HG02759 (cell line): ENCODE measurements around the gene CBFA2T2.
"Not testable (repeated sequence)": the region's sequence is repeated elsewhere in the genome, so short reads cannot be mapped to it uniquely, and the experiment has no call there.

Source experiments
- ATAC-seq: cut with Tn5 transposase; IDR thresholded peaks from one replicate; pipeline ENCODE4 v1.9.1; 2021; ENCODE audit warnings: mild to moderate bottlenecking, moderate library complexity; ENCODE audit not compliant: unreplicated experiment

The CBFA2T2 gene

GRCh38 chr20:33541797-33542196, 51.9 kb downstream of the CBFA2T2 start:
- ATAC-seq = no peak

DNA sequence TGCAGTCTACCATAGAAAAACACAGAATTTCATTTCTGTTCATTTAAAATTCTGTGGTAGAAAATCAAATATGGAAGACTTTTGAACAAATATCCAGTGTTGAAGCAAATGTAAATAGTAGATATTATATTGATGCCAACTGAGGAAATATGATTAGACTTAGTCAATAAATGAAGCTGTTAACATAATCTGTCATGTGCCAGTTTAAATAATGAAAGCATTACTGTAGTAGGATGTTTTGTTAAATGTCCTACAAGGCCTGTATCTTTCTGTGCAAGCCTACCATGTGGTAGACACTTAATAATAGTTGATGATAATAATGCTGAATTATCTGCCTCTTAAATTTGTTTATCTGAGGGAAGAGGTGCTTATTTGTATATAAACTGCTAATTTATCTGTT, 55.9 kb downstream of the CBFA2T2 start:
- no peak for ATAC-seq

DNA sequence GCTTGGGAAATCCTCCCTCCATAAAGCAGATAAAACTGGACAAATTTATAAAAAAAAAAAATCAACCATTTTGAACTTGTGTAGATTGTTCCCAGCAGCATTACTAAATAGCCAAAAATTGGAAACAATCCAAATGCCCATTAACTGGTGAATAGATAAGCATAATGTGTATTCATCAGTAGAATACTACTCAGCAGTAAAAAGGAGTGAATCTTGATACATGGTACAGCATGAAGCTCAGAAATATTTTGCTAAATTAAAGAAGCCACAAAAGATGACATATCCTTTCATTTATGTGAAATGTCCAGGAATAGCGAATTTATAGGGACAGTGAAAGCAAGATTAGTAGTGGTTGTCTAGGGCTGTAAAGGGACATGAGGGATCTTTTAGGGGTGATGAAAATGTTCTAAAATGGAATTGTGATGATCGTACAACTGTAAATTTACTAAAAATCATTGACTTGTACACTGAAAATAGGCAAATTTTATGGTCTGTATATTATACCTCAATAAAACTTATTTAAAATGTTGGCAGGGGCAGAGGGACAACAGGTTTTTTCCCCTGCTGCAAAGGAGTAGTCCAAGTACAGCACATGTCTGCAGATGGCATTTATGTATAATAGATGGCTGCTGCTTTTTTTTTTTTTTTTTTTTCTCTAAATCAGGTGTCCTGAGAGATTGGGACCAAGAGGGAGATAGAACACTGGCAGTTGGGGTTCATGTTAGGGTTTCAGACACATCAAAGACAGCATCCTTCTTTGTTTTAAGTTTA, 59.5 kb downstream of the CBFA2T2 start:
- no peak for ATAC-seq

- no peak for ATAC-seq
Observed at GRCh38 chr20:33551778-33552177, 61.9 kb downstream of the CBFA2T2 start.

- no peak for ATAC-seq
Observed at GRCh38 chr20:33552519-33552918, 62.6 kb downstream of the CBFA2T2 start.

DNA sequence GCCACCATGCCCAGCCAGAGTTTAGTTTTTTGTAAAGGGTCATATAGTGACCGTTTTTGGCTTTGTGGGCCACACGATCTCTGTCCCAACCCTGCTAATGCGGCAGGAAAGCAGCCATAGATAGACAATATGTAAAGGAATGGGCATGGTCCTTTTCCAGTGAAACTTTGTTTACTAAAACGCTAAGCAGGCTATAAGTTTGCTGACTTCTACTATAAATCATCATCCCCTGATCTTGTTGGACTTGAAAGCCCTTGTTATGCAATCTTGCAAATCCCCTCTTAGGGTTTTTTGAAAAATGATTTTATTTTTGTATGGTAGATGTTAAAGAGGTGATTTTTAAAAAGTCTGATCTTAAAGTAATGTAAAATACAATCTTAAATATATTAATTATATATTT, 63.6 kb downstream of the CBFA2T2 start:
- ATAC-seq = no peak

GRCh38 chr20:33554914-33555420, 65.1 kb downstream of the CBFA2T2 start:
- peak; percentile 84 for ATAC-seq

DNA sequence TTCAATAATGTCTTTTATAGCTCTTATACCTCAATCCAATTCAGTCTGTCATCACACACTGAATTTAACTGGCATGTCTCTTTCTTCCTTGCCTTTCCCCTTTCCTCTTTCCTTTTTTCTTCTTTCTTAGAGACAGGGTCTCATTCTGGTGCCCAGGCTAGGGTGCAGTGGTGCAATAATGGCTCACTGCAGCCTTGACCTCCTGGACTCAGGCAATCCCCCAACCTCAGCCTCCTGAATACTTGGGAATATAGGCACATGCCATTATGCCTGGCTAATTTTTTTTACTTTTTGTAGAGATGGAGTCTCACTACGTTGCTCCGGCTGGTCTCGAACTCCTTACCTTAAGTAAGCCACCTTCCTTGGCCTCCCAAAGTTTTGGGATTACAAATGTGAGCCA, 65.9 kb downstream of the CBFA2T2 start:
- no peak for ATAC-seq

DNA sequence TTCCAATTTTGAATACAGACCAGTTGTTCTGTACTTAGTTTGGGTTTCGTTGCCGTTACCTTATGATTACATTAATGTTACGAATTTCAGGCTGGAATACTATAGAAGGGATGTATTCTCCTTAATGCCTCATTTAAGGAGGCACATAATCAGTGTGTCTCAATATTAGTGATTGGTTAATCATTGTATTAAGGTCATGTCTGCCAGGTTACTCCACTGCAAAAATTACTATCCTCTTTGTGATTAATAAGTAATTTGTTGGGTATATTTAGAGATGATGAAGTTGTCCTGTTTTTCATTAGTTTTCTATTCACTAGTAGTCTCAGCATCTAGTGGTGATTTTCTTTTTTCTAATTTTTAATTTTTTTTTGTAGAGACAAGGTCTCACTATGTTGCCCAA, 66.3 kb downstream of the CBFA2T2 start:
- ATAC-seq = no peak

DNA sequence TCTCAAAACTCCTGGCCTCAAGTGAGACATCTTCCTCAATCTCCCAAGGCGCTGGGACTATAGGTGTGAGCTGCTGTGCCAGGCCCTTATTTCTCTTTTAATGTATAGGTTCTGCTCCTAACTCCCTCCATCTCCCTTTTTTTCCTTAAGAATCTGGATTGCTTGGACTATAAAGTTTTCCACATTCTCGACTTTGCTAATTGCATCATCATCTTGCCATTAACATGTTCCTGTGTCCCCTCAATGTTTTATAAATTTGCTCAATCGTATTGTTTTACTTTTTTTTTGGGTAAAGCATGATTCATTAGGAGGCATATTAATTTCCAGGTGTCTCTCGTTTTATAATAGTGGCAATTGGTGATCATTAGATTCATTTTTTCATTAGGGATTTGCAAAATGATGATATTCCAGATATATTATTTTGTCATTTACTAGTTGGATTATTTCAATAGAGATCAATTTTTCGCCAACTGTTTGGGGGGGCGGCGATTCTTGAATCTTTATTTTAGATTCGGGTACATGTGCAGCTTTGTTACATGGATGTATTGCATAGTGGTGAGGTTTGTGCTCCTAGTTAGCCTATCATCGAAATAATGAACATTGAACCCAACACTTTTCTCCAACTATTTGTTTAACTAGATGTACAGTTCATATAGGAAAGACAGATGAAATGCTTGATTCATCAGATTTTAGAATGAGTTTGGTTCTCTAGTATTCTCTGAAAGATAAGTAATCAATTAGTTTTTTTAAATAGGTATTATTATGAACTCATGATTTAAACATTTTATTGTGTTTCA, 68.7 kb downstream of the CBFA2T2 start:
- no peak for ATAC-seq

GRCh38 chr20:33559212-33559611, 69.3 kb downstream of the CBFA2T2 start:
- no peak for ATAC-seq

DNA sequence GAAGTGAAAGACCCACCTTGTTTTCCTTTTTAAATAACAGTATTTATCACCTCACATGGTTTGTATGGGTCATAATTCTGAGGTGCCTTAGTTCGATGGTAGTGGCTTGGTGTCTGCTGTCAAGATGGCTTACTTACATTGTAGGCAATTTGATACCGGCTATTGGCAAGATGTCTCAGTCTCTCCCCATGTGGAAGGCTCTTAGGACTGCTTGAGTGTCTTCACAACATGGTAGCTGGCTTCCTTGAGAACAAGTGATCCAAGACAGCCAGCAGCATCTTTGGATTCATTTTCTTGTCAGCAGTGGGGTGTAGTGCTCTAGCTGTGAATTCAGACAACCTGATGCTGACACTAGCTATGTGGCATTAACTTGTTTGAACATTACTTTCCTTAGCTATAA, 70.1 kb downstream of the CBFA2T2 start:
- no peak for ATAC-seq

GRCh38 chr20:33561053-33561452, 71.2 kb downstream of the CBFA2T2 start:
- not testable (repeated sequence) for ATAC-seq

- no peak for ATAC-seq
Observed at GRCh38 chr20:33561692-33562601, 72.1 kb downstream of the CBFA2T2 start.

- ATAC-seq = no peak
Observed at GRCh38 chr20:33563788-33564187, 73.9 kb downstream of the CBFA2T2 start.

DNA sequence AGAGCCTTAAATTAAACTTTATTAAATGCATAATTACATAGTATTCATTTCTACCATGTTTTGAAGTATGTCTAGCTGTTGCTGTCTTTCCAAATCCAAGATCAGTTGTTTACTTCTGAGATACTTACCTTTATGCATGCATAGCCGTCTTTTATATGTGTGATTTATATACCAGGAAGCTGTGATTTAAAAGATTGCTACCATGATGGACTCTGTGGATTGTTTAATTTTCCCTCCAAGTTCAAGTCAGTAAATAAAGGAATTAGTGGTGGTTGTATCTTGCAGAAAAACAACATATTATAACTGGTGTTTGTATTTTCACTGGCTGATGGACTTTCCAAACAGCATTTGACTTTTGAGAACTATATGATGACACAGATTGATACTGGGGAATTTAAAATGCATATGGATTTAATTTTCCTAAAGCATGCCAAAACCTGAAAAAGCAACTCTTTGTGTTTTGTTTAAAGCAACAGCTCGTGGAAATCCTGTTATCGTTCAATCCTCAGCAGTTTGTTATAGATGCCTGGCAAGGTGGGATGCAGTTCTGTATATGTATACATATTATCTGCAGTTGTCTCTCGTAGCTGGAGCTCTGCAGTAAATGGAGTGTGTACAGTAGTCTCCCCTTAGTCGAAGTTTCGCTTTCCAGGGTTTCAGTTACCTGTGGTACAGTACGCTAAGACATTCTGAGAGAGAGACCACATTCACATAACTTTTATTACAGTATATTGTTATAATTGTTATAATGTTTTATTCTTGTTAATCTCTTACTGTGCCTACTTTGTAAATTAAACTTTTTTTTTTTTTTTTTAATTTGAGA, 77.1 kb downstream of the CBFA2T2 start:
- no peak for ATAC-seq

GRCh38 chr20:33567949-33568348, 78.1 kb downstream of the CBFA2T2 start:
- ATAC-seq = no peak

- no peak for ATAC-seq
Observed at GRCh38 chr20:33568378-33568777, 78.5 kb downstream of the CBFA2T2 start.

DNA sequence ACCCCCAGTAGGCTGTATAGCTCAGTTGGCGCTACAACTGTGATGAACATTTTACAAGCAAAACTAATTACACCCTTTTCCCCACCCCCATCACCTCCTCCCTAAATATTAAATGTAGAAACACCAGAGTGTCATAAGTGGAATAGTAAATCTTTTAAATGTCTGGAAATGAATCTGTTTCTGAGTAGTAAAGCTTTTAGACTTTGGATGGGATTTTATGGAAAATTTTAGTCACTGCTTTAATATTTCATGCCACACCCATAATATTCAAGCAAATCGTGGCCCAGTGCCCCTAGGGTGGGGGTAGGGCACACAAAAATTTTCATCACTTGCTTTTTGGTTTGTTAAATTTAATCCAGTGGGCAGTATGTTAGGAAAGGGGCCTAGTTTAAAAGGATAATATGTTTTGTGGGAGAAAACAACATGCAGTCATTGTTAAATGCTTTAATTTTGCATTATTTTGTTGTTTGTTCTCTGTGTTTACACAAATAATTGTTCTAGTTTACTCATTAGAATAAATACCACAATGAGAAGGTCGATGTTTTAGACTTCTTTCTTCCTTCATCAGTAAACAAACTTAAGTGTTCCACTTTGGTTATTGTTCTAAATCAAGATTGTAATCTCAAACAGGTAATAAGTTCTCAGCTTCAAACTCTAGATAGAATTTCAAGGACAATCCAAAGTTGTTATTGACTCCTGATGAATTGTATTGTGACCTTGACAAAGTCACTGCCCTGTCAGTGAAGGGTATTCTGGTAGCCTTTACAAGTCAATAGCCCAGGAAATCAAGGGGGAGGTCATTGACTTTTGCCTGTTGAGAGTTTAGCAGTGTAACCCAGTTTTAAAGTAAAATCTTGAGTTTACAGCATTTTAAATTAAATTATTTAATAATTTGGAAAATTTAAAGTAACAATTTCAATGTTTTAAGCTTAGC, 79.2 kb downstream of the CBFA2T2 start:
- no peak for ATAC-seq
